Suprapubic skin (tissue), 3 donors: ENCODE measurements around the gene RTP5.

Experiments used
- CTCF ChIP-seq, 2 donors: fragments of 200-600 bp in 1 of 2; fragments of 450-650 bp in 1 of 2; sonication (generic) in 1 of 2; IDR thresholded peaks; one replicate each; pipeline ENCODE4 v1.5.1; 2016 to 2019; ENCODE audit warnings: antibody characterized with exemption in 2 of 2, mild to moderate bottlenecking in 1 of 2, moderate library complexity in 1 of 2
- POLR2A ChIP-seq, 2 donors: fragments of 450-650 bp; IDR thresholded peaks; one replicate each; pipeline ENCODE4 v1.6.1; 2017; ENCODE audit warnings: antibody characterized with exemption in 2 of 2, mild to moderate bottlenecking in 2 of 2, moderate library complexity in 2 of 2

- no peak for TF ChIP-seq POLR2A (IDR thresholded peaks at IDR 0.05)
- TF ChIP-seq CTCF (IDR thresholded peaks at IDR 0.05) = no peak
These were observed 18.8 kb upstream of the RTP5 start for GRCh38 chr2:241850544-241851324.
